ENCODE results near the gene GPANK1. TPM values are rescaled to one million over a fixed set of nuclear protein-coding genes. Genes with fewer than 3 reads are reported as not detected.

The GPANK1 gene
- total and polyA plus RNA-seq, 2 of the 13 experiments (the other 11 are each of a cell fraction or from before 2014, with no cell fraction given) = 15.4 to 22.8 TPM

- in situ Hi-C loops (cut with HindIII; ENCODE audit: extremely low pct_ligation_motif_present, low pct_unique_long_range_greater_than_20kb) = no loop called here
- intact Hi-C loops (cut with micrococcal nuclease; ENCODE audit: unreplicated experiment) = no loop called here
- no peaks in the 10 kb centered on the region for H3K79me2 ChIP-seq (ENCODE audit: insufficient read depth, low read length)
- H3K27ac ChIP-seq (ENCODE audit: extremely low read length, insufficient read depth, low read length) = no peak overlapping the region
- no peak overlapping the region for H2AFZ ChIP-seq (ENCODE audit: low read length)
- BruUV-seq (replicated peaks) = no TSS peak
- FAIRE-seq (no peak), DNase-seq (ENCODE audit: low spot score) (no peak), ATAC-seq (no peak)
- H3K4me3 ChIP-seq (replicated peaks in 1 of 3; ENCODE audit: insufficient read depth in 1 of 3, low read depth in 2 of 3, low read length in 3 of 3) = no peak overlapping the region
- ChIA-PET POLR2A (interaction anchor here (1.4 kb wide), 1 partner anchor 16 kb away, joined by 3 read pairs; the partner anchor contains the start of gene LY6G5B), CTCF (ENCODE audit: low intra/inter-chr PET ratio, low total read pairs) (no interaction called here)
- TF ChIP-seq NFRKB (IDR thresholded peaks at IDR 0.05) (no peak), ZNF143 (CRISPR knock-in tag; IDR thresholded peaks at IDR 0.05) (no peak), ZNF432 (CRISPR knock-in tag; IDR thresholded peaks at IDR 0.05; ENCODE audit: borderline replicate concordance) (no peak), ZNF614 (CRISPR knock-in tag; IDR thresholded peaks at IDR 0.05; ENCODE audit: borderline replicate concordance) (no peak), AHR (CRISPR knock-in tag; IDR thresholded peaks at IDR 0.05) (no peak), ISX (CRISPR knock-in tag; conservative IDR thresholded peaks at IDR 0.05) (no peak), TIGD3 (CRISPR knock-in tag; IDR thresholded peaks at IDR 0.05; ENCODE audit: borderline replicate concordance) (no peak)
- TF ChIP-seq, protein P1, sequence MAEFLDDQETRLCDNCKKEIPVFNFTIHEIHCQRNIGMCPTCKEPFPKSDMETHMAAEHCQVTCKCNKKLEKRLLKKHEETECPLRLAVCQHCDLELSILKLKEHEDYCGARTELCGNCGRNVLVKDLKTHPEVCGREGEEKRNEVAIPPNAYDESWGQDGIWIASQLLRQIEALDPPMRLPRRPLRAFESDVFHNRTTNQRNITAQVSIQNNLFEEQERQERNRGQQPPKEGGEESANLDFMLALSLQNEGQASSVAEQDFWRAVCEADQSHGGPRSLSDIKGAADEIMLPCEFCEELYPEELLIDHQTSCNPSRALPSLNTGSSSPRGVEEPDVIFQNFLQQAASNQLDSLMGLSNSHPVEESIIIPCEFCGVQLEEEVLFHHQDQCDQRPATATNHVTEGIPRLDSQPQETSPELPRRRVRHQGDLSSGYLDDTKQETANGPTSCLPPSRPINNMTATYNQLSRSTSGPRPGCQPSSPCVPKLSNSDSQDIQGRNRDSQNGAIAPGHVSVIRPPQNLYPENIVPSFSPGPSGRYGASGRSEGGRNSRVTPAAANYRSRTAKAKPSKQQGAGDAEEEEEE (CRISPR knock-in tag; IDR thresholded peaks at IDR 0.05; ENCODE audit: borderline replicate concordance) = no peak
- TF ChIP-seq, protein P2, sequence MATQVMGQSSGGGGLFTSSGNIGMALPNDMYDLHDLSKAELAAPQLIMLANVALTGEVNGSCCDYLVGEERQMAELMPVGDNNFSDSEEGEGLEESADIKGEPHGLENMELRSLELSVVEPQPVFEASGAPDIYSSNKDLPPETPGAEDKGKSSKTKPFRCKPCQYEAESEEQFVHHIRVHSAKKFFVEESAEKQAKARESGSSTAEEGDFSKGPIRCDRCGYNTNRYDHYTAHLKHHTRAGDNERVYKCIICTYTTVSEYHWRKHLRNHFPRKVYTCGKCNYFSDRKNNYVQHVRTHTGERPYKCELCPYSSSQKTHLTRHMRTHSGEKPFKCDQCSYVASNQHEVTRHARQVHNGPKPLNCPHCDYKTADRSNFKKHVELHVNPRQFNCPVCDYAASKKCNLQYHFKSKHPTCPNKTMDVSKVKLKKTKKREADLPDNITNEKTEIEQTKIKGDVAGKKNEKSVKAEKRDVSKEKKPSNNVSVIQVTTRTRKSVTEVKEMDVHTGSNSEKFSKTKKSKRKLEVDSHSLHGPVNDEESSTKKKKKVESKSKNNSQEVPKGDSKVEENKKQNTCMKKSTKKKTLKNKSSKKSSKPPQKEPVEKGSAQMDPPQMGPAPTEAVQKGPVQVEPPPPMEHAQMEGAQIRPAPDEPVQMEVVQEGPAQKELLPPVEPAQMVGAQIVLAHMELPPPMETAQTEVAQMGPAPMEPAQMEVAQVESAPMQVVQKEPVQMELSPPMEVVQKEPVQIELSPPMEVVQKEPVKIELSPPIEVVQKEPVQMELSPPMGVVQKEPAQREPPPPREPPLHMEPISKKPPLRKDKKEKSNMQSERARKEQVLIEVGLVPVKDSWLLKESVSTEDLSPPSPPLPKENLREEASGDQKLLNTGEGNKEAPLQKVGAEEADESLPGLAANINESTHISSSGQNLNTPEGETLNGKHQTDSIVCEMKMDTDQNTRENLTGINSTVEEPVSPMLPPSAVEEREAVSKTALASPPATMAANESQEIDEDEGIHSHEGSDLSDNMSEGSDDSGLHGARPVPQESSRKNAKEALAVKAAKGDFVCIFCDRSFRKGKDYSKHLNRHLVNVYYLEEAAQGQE (IDR thresholded peaks at IDR 0.05; ENCODE audit: borderline replicate concordance in 1 of 2, low read depth in 1 of 2, low read length in 2 of 2) = no peak
- no peaks in the 10 kb centered on the region for H3K27me3 ChIP-seq (ENCODE audit: control insufficient read depth in 1 of 2, insufficient read depth in 2 of 2, low read length in 2 of 2)
- peaks cover 37 to 44% of the 10 kb centered on the region in 2 experiments for H3K36me3 ChIP-seq (replicated peaks in 1 of 2; ENCODE audit: control insufficient read depth in 1 of 2, insufficient read depth in 2 of 2, low read length in 2 of 2)
- H3K4me2 ChIP-seq (ENCODE audit: low read depth, low read length) = no peak overlapping the region
- no peaks in the 10 kb centered on the region for H4K20me1 ChIP-seq (ENCODE audit: insufficient read depth, low read length)
- 95% methylated on average over 5 of the region's 5 CpGs for WGBS (ENCODE audit: low lambda C conversion rate)
- H3K9ac ChIP-seq (ENCODE audit: insufficient read depth, low read depth, low read length) = no peak overlapping the region
- peaks cover 33% of the 10 kb centered on the region for H3K4me1 ChIP-seq (ENCODE audit: insufficient read depth, low read length)
- H3K9me3 ChIP-seq (ENCODE audit: low read length) = no peaks in the 10 kb centered on the region
Observed at GRCh38 chr6:31686483-31686882, 21.7 kb upstream of the GPANK1 start.

Data from HepG2 (cell line).